Measurements from ENCODE around the gene CEMIP2.

GRCh38 chr9:71755230-71755629 lies 13.1 kb downstream of the CEMIP2 start:
- no peak for TF ChIP-seq CTCF (IDR thresholded peaks at IDR 0.05)
- TF ChIP-seq POLR2A (IDR thresholded peaks at IDR 0.05) = no peak
